Muscle of arm (tissue), 12 donors: Measurements from ENCODE around the gene PDSS2. TPM values are rescaled to one million over a fixed set of nuclear protein-coding genes. Genes with fewer than 3 reads are reported as not detected.

ENCODE experiments used
- DNase-seq: peaks from one replicate; pipeline ENCODE4 v3.0.0-alpha.2; 2013
- polyA plus RNA-seq, 12 donors: library from polyadenylated mRNA; unstranded; fragments of 120-200 nt; gene quantifications; one replicate each; pipeline ENCODE4 v1.2.1, GENCODE V29; 2013; ENCODE audit not compliant: insufficient read length in 12 of 12

Gene PDSS2
- polyA plus RNA-seq, 12 donors, result 7.6 to 10.9 (median 8.8) TPM; not detected in 1

- DNase-seq, result no peak
These were observed 37.6 kb downstream of the PDSS2 start for GRCh38 chr6:107421696-107422256.

- peak; percentile 4 for DNase-seq
These were observed 39.6 kb downstream of the PDSS2 start for GRCh38 chr6:107419733-107420132.

- no peak for DNase-seq
These were observed 41.2 kb downstream of the PDSS2 start for GRCh38 chr6:107418118-107418517.

- DNase-seq, result no peak
These were observed 43.2 kb downstream of the PDSS2 start for GRCh38 chr6:107416145-107416544.

- DNase-seq, result peak; percentile 27
These were observed 45.3 kb downstream of the PDSS2 start for GRCh38 chr6:107413966-107414645.

GRCh38 chr6:107411161-107411560, 48.2 kb downstream of the PDSS2 start:
- no peak for DNase-seq

GRCh38 chr6:107409942-107410341, 49.4 kb downstream of the PDSS2 start:
- DNase-seq, result no peak

GRCh38 chr6:107408714-107409113, 50.6 kb downstream of the PDSS2 start:
- no peak for DNase-seq

GRCh38 chr6:107405002-107405401, 54.4 kb downstream of the PDSS2 start:
- DNase-seq, result no peak

GRCh38 chr6:107402533-107402932, 56.8 kb downstream of the PDSS2 start:
- no peak for DNase-seq

- no peak for DNase-seq
These were observed 57.8 kb downstream of the PDSS2 start for GRCh38 chr6:107401573-107401972.

- no peak for DNase-seq
These were observed 58.7 kb downstream of the PDSS2 start for GRCh38 chr6:107400616-107401147.

- DNase-seq, result no peak
These were observed 59.4 kb downstream of the PDSS2 start for GRCh38 chr6:107399935-107400334.

GRCh38 chr6:107398001-107398400, 61.4 kb downstream of the PDSS2 start:
- no peak for DNase-seq

- DNase-seq, result no peak
These were observed 63.2 kb downstream of the PDSS2 start for GRCh38 chr6:107396211-107396610.

GRCh38 chr6:107392069-107392468, 67.3 kb downstream of the PDSS2 start:
- no peak for DNase-seq

GRCh38 chr6:107390685-107391435, 68.5 kb downstream of the PDSS2 start:
- no peak for DNase-seq

GRCh38 chr6:107390056-107390455, 69.3 kb downstream of the PDSS2 start:
- no peak for DNase-seq

GRCh38 chr6:107386904-107387303, 72.5 kb downstream of the PDSS2 start:
- no peak for DNase-seq

- no peak for DNase-seq
These were observed 73.0 kb downstream of the PDSS2 start for GRCh38 chr6:107386340-107386739.

- DNase-seq, result no peak
These were observed 75.7 kb downstream of the PDSS2 start for GRCh38 chr6:107383705-107384104.

- DNase-seq, result no peak
These were observed 85.1 kb downstream of the PDSS2 start for GRCh38 chr6:107374264-107374663.

- DNase-seq, result no peak
These were observed 89.9 kb downstream of the PDSS2 start for GRCh38 chr6:107369493-107369892.
